NT2/D1 (cell line): ENCODE measurements around the gene KDR.

Experiments
- YY1 ChIP-seq: IDR thresholded peaks from 2 replicates; pipeline ENCODE4 v1.6.1; 2011; ENCODE audit not compliant: insufficient read length, insufficient read depth
- ZNF274 ChIP-seq: IDR thresholded peaks from 2 replicates; pipeline ENCODE4 v1.6.1; 2011; ENCODE audit warnings: mild to moderate bottlenecking, low read depth, low read length

- no peak for TF ChIP-seq ZNF274
- no peak for TF ChIP-seq YY1
Measured at GRCh38 chr4:55111601-55112000, 13.8 kb downstream of the KDR start.
